GM18870 (cell line): Measurements from ENCODE around the gene ABI1.
A peak's percentile ranks its signal among the peaks of the same experiment; 100 is the strongest.

ENCODE experiments used
- ATAC-seq: cut with Tn5 transposase; IDR thresholded peaks from one replicate; pipeline ENCODE4 v1.9.1; 2021; ENCODE audit warnings: moderate library complexity; ENCODE audit not compliant: unreplicated experiment

Gene ABI1

DNA sequence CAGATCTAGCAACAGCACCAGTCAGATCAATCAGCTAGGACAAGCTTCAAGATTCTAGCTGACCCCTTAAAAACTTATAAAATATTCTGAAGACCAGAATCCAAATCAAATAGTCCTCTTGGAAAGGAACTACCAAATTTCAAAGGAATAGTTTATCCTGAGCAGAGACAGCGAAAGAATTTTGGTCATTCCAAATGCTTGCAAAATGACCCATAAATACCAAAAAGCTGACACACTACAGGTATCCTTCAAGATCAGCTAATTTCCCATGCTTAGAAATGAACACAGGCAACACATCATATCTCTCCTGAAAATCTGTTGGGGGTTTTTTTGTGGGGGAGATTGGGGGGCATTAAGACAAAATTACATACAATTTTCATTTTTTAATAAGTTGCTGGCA lies 84.5 kb downstream of the ABI1 start:
- ATAC-seq = no peak

DNA sequence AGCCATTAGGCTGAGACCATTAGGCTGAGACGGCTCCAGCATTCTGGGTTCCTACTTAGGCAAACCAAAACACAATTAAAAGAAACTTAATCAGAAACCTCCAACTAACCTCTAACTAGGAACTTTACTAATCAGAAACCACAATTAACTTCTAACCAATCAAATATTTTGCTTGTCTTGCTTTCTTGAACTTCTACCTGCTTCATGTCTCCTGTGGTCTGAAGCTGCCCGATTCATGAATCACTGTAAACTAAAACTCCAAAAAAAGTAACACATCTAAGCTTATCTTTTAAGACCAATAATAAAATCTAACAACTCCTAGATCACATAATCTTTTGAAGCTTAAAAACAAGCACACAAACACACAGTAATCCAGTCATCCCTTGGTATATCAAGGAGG lies 87.1 kb downstream of the ABI1 start:
- no peak for ATAC-seq

DNA sequence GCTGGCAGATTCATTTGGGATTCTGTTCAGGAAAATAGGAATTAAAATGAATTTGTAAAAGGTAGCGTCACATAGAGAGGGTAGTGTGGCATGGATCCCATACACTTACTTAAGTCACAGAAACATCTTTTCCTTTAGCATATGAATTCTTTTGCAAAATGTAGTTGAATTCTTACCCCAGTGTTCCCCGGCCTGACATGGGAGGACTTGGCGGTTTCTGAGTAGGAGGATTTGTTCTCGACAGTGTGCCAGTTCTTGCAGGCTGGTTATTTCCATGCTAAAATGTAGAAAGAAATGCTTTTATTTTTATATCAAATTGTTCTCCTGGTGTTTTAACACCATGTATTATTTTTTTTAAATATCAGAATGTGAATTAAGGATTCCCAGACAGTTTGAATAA lies 90.7 kb downstream of the ABI1 start:
- no peak for ATAC-seq

DNA sequence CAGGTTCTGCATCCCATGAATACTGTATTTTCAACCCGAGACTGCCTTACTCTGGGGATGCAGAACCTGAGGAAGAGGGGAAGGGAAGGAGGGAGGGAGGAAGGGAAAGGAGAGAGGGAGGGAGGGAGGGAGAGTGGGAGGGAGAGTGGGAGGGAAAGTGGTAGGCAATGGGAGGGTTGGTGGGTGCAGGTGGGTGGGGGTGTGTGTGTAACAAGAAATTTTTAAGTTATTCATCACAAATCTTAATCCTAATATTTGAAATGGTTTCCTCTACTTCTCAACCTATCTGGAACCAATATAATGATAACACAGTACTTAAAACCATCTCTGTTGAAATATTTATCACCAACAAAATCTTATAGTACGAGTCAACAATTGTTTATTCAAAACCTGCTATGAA lies 95.2 kb downstream of the ABI1 start:
- ATAC-seq = no peak

DNA sequence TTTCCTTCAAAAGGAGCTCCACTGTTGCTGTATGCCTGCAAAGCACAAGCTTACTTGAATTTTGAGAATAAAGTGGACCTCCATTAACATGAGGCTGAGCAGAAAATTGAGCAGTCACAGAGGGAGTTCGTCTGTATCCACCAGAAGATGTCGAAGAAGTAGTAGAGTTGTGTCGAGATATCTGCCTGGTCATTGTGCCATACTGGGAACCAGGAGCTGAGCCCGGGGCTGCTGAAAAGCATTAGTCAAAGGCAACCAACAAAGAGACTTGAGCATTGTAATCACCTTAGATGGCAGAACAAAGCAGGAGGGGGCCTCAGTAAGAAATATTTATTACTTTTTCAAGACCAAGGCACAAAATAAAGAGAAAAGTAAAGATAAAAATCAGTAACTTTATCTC lies 101.8 kb downstream of the ABI1 start:
- no peak for ATAC-seq

DNA sequence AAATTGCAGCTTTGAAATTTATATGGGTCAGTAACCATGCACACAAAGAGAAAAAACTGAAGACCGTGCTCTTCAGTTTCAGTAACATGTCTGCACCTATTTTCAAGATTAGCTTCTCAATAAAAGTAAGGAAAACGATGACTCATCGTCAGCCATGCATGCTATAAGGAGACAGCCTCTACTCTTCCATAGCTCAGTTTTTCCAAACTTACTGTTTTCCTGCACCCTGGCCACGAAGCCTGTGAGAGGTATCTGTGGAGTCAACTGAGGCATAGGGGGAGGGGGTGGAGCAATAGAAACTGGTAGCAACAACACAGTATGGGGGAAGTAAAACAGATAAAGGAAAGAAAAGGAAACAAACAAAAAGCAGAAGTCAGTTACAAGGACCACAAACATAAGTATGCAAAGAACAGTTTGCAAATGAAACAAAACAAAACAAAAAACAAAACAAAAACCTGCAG lies 105.3 kb downstream of the ABI1 start:
- ATAC-seq = peak; percentile 89

DNA sequence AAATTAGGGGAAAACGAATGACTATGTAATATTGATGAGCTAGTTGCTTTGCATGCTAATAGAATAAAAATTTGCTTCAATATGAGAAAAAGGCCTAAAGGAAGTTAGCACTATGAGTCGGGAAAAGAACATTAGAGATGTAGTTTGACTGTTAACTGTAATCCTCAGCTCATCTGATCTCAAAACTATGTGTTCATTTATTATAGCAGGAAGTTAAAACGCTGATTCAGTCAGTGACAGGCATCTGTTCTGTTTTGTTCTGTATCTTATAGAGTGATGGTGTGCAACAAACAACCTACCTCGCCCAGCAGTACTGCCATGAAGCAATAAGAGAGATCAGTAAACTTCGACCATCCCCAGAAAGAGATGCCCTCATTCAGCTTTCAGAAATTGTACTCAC lies 114.7 kb downstream of the ABI1 start:
- ATAC-seq = no peak

DNA sequence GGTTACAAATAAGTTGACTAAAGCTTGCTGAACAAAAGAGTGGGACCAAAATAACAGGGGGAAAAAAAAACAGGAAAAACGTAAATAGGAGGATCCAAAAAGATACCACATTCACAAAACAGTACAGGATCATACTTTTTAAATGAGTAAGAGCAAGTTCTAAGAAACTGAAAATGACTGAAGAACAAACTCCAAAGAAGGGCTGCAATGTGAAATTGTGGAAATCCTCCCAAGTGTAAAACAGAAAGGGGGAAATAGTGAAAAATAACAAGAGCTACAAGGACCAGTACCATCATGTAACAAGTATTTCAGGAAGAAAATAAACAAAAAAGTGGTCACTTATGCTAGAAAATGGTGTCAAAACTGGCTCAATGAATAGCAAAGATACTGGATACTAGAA lies 116.9 kb downstream of the ABI1 start:
- no peak for ATAC-seq

DNA sequence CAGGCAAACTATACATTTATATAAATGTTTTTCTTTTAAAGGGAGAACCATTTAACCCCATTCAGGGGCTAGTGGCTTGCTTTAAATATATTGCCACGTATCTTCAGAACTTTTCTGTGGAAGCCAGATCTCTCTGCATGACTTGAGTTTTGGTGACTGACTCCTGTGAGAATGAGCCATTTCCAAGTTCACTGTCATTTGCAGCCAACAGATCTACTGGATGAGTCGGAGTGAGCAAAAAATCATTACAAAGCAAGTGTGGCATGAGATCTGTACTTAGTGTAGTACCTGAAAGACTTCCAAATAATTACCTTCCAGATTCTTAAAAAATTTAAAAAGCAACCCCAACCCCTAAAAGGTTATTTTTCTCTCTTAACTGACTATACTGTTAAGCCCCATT lies 117.7 kb downstream of the ABI1 start:
- ATAC-seq = no peak

DNA sequence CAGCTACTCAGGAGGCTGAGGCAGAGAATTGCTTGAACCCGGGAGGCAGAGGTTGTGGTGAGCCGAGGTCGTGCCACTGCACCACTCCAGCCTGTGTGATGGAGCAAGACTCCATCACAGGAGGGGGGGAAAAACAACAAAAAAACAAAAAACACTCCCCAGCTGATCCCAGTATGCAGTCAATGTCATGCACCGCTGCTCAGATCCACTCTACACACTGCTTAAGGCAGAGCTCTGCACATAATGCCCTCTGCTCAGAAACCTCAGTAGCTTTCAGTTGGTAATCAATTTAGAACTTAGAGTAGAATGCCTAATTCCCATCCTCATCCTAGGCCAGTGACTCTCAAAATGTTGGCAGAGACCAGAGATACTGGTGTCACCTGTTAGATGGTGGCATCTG lies 119.4 kb downstream of the ABI1 start:
- no peak for ATAC-seq

DNA sequence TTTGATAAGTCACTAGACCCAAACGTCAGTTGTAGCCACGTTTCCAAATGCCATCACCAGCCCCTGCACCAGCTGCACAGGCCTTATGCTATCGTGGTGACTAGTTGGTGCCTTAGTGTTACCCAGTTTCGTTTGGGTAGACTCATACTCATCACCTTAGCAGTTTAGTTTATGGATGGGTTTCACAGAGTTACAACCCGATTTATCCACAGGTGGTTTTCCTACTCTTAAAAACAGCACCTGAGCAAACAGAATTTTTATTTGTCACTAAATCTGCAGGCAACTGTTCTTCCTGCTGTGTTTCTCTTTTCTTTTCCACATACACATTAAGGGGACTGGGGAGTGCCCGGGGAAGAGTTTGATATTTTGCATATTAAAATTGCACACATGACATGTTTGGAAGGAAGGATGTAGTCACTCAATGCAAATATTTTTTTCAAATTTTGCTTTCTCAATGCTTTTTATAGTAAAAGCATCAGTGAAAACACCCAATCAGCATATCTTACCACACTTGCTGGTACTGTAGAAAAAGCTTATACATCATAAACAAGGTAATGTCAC lies 121.6 kb downstream of the ABI1 start:
- peak; percentile 29 for ATAC-seq

DNA sequence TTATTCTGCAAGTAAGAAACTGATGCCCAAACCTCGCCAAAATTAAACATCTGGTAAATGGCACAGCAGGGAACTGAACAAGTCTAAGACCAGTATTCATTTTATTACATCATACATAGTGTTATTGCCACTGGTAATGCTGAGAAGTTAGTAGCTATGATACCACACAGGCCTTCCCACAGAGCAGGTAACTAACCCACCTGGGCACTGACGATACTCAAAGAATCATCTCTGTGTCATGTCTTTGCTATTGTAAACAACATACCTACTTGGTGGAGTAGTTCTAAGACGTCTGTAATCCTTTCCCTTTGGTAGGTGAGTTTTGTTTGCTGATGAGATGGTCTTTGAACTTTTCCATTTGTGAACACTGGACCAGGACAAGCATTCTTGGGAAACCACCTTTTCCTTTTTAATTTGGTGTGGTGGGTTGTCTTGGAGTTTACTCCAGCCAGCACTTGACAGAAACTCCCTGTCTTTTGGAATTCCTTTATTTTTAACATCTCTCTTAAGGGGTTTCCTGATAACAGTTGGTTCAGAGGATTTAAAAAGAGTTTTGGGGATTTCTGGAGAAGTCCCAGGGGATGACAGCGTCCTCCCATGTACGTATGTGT lies 122.4 kb downstream of the ABI1 start:
- no peak for ATAC-seq

DNA sequence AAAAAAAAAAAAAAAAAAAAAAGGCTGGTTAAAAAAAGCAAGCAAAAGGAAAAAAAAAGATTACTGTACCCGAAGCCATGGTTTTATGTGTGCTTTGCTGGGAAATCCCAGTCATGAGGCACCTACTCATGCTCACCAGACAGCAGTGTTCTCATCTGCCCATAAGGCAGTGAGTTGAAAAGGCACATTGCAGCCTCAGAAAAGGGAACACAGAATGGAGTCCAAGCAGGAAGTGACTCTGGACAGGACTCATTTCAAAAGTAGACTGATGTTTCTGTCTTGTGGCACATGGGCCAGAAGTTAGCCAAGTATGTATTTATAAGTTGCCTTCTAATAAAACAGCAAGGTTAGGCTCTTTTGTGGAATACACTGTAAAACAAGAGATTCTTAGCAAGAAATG lies 123.0 kb downstream of the ABI1 start:
- peak; percentile 82 for ATAC-seq

DNA sequence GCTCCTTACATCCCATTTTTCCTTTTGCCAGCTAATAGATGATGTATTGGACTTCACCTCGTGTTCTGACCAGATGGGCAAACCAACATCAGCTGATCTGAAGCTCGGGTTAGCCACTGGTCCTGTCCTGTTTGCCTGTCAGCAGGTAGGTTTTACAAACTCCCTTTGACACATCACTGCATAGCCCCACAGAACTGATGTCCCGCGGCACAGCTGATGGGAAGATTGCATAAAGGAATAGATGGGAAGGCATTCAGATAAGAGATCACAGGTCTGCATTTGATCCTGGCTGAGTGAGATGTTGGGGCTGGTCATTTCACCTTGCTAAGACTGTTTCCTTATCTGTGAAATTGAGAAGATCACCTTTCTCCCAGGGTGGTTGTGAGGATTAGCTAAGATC lies 125.3 kb downstream of the ABI1 start:
- ATAC-seq = no peak

DNA sequence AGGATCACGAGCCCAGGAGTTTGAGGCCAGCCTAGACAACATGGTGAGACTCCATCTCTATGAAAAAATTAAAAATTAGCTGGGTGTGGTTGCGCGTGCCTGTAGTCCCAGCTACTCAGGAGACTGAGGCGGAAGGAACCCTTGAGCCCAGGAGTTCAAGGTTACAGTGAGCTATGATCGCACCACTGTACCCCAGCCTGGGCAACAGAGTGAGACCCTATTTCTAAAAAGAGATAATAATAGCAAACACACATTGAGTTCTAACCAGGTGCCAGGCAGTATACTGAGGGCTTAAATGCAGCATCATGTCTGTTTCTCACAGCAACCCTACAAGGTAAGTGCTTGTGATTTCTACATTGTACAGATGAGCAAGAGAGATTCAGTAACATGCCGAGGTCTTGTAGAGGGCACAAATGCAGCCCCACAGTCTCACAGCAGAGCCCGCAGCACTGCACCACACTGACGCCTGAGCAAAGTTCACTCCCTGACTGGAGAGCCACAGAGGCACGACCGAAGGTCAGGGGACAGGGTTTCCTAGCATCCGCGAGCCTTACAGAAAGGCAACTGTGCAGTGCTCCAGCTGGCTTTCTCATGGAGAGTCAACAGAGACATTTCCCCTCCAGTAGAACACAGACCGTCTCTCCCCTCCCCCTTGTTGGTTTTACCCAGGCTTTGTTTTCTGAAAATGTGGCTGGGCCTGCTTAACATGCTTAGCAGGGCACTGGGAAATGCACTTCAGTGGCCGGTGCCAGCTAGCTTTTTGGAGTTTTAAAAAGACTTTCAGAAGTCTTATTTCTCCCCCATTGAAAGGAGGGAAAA lies 126.8 kb downstream of the ABI1 start:
- ATAC-seq = no peak

DNA sequence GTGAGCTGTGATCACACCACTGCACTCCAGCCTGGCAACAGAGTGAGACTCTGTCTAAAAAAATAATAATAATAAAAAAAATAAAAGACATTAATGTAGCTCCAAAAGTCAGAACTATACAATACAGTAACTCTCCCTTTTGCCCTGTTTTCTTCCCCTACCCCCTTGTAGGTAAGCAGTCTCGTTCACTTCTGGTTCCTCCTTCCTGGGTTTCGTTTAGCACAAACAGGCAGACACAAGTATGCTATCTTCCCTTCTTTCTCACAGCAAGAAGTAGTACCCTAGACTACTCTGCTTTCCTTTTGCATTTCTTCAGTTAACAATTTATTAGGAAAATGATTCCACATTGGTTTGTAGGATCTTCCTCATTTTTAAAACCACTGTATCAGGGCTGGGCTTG lies 130.2 kb downstream of the ABI1 start:
- no peak for ATAC-seq

DNA sequence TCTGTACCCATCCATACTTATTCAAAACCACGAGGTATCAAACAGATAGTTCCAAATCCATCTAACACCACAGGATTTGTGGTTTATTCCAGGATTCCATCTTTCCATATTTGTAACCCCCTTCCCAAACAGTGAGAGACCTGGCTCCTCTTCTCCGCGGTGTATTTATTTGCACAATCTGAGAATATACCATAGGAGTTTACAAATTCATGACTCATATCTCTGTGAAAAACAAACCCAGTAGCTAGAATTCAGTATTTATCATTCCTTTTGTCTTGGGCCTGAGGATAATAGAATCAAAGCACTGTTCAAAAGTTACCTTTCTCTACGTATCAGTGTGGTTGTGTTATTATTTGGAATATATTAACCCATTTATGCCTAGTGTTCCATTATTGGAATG lies 131.4 kb downstream of the ABI1 start:
- no peak for ATAC-seq

DNA sequence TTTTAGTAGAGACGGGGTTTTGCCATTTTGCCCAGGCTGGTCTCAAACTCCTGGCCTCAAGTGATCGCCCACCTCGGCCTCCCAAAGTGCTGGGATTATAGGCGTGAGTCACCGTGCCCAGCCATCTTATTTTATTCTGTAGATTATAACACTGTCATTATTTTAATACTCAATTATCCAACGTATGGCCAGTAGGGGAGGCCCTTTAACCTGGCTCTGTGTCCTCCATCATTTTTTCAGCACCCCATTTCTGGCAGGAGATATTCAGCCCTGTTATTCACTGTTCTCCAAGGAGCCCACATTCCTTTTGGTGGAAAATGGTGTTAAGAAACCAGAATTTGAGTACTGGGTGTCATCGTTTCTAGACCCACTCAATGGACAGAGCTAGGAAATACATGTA lies 131.8 kb downstream of the ABI1 start:
- no peak for ATAC-seq

DNA sequence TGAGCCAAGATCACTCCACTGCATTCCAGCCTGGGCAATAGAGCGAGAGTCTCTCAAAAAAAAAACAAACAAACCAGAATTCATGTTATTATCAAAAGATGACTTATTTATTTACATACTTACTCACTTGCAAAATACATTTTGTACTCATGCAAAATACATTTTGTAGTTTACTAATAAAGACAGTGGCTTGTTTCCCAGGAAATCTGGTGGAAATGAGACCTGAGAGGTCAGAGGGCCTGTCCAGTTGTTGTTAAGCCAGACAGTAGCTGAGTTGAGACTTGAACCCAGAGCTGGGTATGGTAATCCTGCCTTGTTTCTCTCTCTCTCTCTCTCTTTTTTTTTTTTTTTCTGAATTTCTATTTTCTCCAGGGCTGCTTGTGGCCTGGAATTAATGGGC lies 133.8 kb downstream of the ABI1 start:
- no peak for ATAC-seq

DNA sequence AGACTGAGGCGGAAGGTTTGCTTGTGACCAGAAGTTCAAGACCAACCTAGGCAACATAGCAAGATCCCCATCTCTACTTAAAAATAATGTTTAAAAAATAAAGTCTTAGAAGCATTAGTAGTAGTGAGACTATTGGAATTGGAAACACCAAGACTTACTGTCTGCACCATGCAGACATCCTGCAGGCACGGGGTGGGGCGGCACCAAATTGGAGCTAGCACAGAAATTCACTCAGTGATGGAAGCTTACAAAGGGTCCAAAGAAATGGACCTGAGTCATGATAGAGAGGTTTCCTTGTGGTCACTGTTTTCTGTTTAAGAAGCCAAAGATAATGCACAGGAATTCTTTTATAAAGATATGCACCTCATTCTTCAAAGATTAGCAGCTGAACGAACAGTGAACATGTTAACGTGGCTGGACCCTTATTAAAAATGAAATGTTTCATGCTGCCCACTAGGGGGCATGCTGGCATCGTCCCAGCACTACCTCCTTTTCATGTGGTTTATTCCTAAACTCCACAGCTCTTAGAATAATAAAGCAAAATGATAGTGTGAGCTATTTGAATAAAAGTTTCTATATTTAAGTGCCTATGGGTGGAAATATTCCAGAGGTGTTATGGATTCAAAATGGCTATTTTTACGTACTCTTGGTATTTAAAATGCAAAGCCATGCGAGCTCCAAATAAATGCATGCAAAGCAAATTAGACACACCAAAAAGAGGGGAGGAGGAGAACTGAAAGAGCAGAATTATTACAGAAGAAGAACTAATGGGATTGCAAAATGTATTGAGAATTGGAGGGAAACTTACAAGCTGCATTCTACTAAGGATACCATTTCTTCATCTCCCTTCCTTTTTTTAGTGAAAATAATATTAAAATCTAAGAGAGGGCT lies 134.7 kb downstream of the ABI1 start:
- no peak for ATAC-seq

DNA sequence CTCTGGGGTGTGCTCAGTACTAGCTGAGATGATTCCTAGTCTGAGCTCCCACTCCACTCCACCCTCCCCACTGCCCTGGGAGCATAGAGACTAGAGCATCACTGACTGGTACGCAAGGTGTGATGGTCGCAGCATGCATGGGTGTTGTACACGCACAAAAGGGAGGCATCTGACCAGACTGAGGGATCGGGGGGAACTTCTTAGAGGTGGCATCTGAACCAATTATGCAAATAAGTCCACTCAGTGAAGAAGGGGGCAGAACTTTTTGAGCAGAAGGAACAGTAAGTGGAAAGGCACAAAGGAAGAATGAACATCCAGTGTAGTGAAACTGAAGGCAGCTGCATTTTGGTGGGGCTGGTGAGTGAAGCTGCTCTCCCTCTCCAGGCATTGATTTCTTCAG lies 137.7 kb downstream of the ABI1 start:
- no peak for ATAC-seq
